HPDE6-E6E7 (cell line): ENCODE results near the gene OR2T11.
"Not testable (repeated sequence)": the region's sequence is repeated elsewhere in the genome, so short reads cannot be mapped to it uniquely, and the experiment has no call there.

Source experiments
- DNase-seq: peaks from one replicate; pipeline ENCODE4 v3.0.0; 2011; ENCODE audit warnings: missing footprints; ENCODE audit errors: extremely low spot score

The OR2T11 gene

GRCh38 chr1:248634991-248635390, at the start of gene OR2T11:
OR2T11 (minus strand) TSS chr1:248635091; CDS start chr1:248627128, 7,963 bp downstream.
- not testable (repeated sequence) for DNase-seq

- DNase-seq: no peak
Observed at GRCh38 chr1:248681651-248682050, 46.8 kb upstream of the OR2T11 start.

GRCh38 chr1:248670003-248670402, 35.1 kb upstream of the OR2T11 start:
- no peak for DNase-seq

GRCh38 chr1:248663453-248664328, 28.8 kb upstream of the OR2T11 start:
- DNase-seq: not testable (repeated sequence)

GRCh38 chr1:248656797-248657196, 21.9 kb upstream of the OR2T11 start:
- not testable (repeated sequence) for DNase-seq

GRCh38 chr1:248655354-248655753, 20.5 kb upstream of the OR2T11 start, which contains the start of gene OR2T27:
OR2T27 (minus strand) TSS chr1:248655528; CDS start chr1:248650884, 4,644 bp downstream.
- not testable (repeated sequence) for DNase-seq

GRCh38 chr1:248648770-248649536, 14.1 kb upstream of the OR2T11 start:
- DNase-seq: not testable (repeated sequence)

- DNase-seq: not testable (repeated sequence)
Observed at GRCh38 chr1:248645178-248645577, 10.3 kb upstream of the OR2T11 start, which contains the start of gene OR2T35. OR2T35 (minus strand) TSS chr1:248645278; CDS start chr1:248639258, 6,020 bp downstream.

- DNase-seq: not testable (repeated sequence)
Observed at GRCh38 chr1:248642971-248643651, 8.2 kb upstream of the OR2T11 start.

GRCh38 chr1:248641583-248641982, 6.7 kb upstream of the OR2T11 start:
- not testable (repeated sequence) for DNase-seq

- not testable (repeated sequence) for DNase-seq
Observed at GRCh38 chr1:248640906-248641305, 6.0 kb upstream of the OR2T11 start.

- DNase-seq: not testable (repeated sequence)
Observed at GRCh38 chr1:248639652-248640051, 4.8 kb upstream of the OR2T11 start.

GRCh38 chr1:248636612-248637011, 1.7 kb upstream of the OR2T11 start:
- not testable (repeated sequence) for DNase-seq

GRCh38 chr1:248631354-248632008, 3.4 kb downstream of the OR2T11 start:
- no peak for DNase-seq

- no peak for DNase-seq
Observed at GRCh38 chr1:248630551-248630950, 4.3 kb downstream of the OR2T11 start.

- DNase-seq: no peak
Observed at GRCh38 chr1:248627971-248628844, 6.7 kb downstream of the OR2T11 start.

- DNase-seq: no peak
Observed at GRCh38 chr1:248625971-248626370, 8.9 kb downstream of the OR2T11 start.

- no peak for DNase-seq
Observed at GRCh38 chr1:248625166-248625565, 9.7 kb downstream of the OR2T11 start.

- peak; percentile 22 for DNase-seq
Observed at GRCh38 chr1:248622570-248623001, 12.3 kb downstream of the OR2T11 start.

- DNase-seq: no peak
Observed at GRCh38 chr1:248621770-248622169, 13.1 kb downstream of the OR2T11 start.
